Measurements from ENCODE around the gene MIA3.

MIA3 gene

DNA sequence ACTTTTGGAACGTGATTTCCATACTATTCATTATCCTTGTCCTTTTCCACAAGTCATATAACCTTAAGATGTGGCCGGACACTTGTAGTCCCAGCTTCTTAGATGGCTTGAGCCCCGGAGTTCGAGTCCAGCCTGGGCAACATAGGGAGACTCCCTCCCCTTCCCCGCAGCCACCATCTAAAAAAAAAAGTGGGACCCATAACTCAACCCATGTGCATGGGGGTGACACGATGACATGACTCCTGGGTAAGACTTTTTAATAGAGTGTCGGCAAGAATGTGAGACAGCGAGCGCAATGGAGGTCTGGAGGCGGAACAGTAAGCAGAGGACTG lies 25.7 kb downstream of the MIA3 start:
- no peaks in the 10 kb centered on the region for H3F3A ChIP-seq (ENCODE audit: insufficient read depth, low read length)
- peaks cover 10% of the 10 kb centered on the region; the same call in 1 of the 2 replicates for H3K4me1 ChIP-seq (ENCODE audit: low read length)
- peak overlapping the region; percentile 82 for H3K4me2 ChIP-seq (ENCODE audit: low read depth, low read length)
- H3K9me3 ChIP-seq (replicated peaks; ENCODE audit: insufficient read depth, low read length), result no peaks in the 10 kb centered on the region
- no peaks in the 10 kb centered on the region; the same call in 1 of the 2 replicates for H3K36me3 ChIP-seq (replicated peaks; ENCODE audit: insufficient read depth, low read length)
- H3K9ac ChIP-seq (ENCODE audit: low read length), result peak overlapping the region; percentile 85
- H3K79me2 ChIP-seq (ENCODE audit: low read length), result peaks cover 19% of the 10 kb centered on the region
- peak overlapping the region; percentile 84 for H3K4me3 ChIP-seq (ENCODE audit: low read length)
- peak overlapping the region; percentile 80 for H3K27ac ChIP-seq (ENCODE audit: low read length)
- no peaks in the 10 kb centered on the region for H3K27me3 ChIP-seq (replicated peaks; ENCODE audit: insufficient read depth, low read length)
- H4K20me1 ChIP-seq (ENCODE audit: insufficient read depth, low read length), result no peaks in the 10 kb centered on the region
- peak; percentile 54 for DNase-seq
- TF ChIP-seq EZH2 (optimal IDR thresholded peaks at IDR 0.05; ENCODE audit: low read depth, low read length) (no peak), EZH2phosphoT487 (IDR thresholded peaks at IDR 0.05; ENCODE audit: low read length) (no peak)
- TF ChIP-seq, protein P1, sequence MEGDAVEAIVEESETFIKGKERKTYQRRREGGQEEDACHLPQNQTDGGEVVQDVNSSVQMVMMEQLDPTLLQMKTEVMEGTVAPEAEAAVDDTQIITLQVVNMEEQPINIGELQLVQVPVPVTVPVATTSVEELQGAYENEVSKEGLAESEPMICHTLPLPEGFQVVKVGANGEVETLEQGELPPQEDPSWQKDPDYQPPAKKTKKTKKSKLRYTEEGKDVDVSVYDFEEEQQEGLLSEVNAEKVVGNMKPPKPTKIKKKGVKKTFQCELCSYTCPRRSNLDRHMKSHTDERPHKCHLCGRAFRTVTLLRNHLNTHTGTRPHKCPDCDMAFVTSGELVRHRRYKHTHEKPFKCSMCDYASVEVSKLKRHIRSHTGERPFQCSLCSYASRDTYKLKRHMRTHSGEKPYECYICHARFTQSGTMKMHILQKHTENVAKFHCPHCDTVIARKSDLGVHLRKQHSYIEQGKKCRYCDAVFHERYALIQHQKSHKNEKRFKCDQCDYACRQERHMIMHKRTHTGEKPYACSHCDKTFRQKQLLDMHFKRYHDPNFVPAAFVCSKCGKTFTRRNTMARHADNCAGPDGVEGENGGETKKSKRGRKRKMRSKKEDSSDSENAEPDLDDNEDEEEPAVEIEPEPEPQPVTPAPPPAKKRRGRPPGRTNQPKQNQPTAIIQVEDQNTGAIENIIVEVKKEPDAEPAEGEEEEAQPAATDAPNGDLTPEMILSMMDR (IDR thresholded peaks at IDR 0.05; ENCODE audit: low read length), result no peak
- H3K9me2 ChIP-seq (replicated peaks; ENCODE audit: insufficient read depth, low read length), result no peaks in the 10 kb centered on the region
- H2AFZ ChIP-seq (ENCODE audit: low read length), result peak overlapping the region; percentile 77

DNA sequence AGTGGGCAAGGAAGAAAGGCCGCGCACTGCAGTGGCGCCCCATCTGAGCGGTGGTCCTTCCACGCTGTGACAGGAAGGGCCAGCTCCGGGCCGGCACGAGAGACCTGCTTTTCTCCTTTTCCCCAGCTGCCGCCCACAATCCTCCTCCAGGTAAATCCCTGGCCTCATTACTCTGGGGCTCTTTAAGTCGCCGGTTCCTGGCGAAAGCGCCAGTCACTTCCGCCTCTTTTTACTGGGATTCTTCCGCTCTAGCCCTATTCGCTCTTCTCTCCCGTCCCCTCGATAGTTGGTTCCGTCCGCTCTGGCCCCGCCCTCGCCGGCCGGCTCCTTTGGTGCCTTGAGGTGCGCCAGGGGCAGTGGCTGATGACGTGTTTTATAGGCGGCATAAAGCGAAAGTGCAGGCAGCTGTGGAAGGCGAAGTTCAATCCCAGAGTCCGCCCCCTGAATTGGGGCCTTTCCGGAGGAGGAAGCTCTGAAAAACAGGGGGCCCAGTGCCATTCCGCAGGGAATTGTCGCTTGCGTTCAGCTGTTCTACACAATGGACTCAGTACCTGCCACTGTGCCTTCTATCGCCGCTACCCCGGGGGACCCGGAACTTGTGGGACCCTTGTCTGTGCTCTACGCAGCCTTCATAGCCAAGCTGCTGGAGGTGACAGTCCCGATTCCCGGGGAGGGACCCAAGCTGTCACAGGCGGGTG lies 26.2 kb downstream of the MIA3 start:
- Histone ChIP-seq H3K9me2 (replicated peaks; ENCODE audit: insufficient read depth, low read length) (no peaks in the 10 kb centered on the region), H3K4me3 (ENCODE audit: low read length) (peak overlapping the region; percentile 84), H3F3A (ENCODE audit: insufficient read depth, low read length) (no peaks in the 10 kb centered on the region), H3K36me3 (replicated peaks; ENCODE audit: insufficient read depth, low read length) (no peaks in the 10 kb centered on the region; the same call in 1 of the 2 replicates), H3K27ac (ENCODE audit: low read length) (peak overlapping the region; percentile 80), H4K20me1 (ENCODE audit: insufficient read depth, low read length) (no peaks in the 10 kb centered on the region), H3K27me3 (replicated peaks; ENCODE audit: insufficient read depth, low read length) (no peaks in the 10 kb centered on the region), H3K9me3 (replicated peaks; ENCODE audit: insufficient read depth, low read length) (no peaks in the 10 kb centered on the region), H3K4me2 (ENCODE audit: low read depth, low read length) (peak overlapping the region; percentile 82), H3K4me1 (ENCODE audit: low read length) (peaks cover 10% of the 10 kb centered on the region; the same call in 1 of the 2 replicates), H3K9ac (ENCODE audit: low read length) (peak overlapping the region; percentile 85), H3K79me2 (ENCODE audit: low read length) (peaks cover 19% of the 10 kb centered on the region), H2AFZ (ENCODE audit: low read length) (peak overlapping the region; percentile 77)
- TF ChIP-seq EZH2phosphoT487 (IDR thresholded peaks at IDR 0.05; ENCODE audit: low read length) (no peak), EZH2 (optimal IDR thresholded peaks at IDR 0.05; ENCODE audit: low read depth, low read length) (no peak)
- DNase-seq, result peak; percentile 100

DNA sequence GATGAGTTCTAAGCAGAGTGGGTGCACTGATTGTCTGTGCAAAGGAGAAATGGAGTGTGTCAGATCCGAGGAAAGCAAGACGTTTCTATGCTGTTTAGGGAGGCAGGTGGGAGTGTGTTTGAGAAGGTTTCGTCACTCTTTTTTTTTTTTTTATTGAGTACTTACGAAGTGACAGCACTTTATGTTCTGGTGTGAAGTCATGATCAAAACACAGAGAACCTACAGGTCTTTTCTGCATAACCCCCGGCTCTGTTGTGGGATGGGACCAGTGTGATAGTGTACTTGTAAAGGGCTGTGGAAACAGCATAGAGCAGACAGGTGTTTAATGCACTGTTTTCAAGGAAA lies 26.7 kb downstream of the MIA3 start:
- Histone ChIP-seq H3K9me2 (replicated peaks; ENCODE audit: insufficient read depth, low read length) (no peaks in the 10 kb centered on the region), H3K4me1 (ENCODE audit: low read length) (peaks cover 10% of the 10 kb centered on the region; the same call in 1 of the 2 replicates), H4K20me1 (ENCODE audit: insufficient read depth, low read length) (no peaks in the 10 kb centered on the region), H3K9me3 (replicated peaks; ENCODE audit: insufficient read depth, low read length) (no peaks in the 10 kb centered on the region), H3K79me2 (ENCODE audit: low read length) (peaks cover 19% of the 10 kb centered on the region), H3K27ac (ENCODE audit: low read length) (peak overlapping the region; percentile 80; the same call in 1 of the 2 replicates), H3K4me3 (ENCODE audit: low read length) (peak overlapping the region; percentile 84), H3K27me3 (replicated peaks; ENCODE audit: insufficient read depth, low read length) (no peaks in the 10 kb centered on the region), H2AFZ (ENCODE audit: low read length) (peak overlapping the region; percentile 68), H3K4me2 (ENCODE audit: low read depth, low read length) (peak overlapping the region; percentile 75), H3K36me3 (replicated peaks; ENCODE audit: insufficient read depth, low read length) (no peaks in the 10 kb centered on the region; the same call in 1 of the 2 replicates), H3F3A (ENCODE audit: insufficient read depth, low read length) (no peaks in the 10 kb centered on the region), H3K9ac (ENCODE audit: low read length) (peak overlapping the region; percentile 85)
- DNase-seq, result no peak
- TF ChIP-seq, protein P1 (IDR thresholded peaks at IDR 0.05; ENCODE audit: low read length), result no peak
- no peak for TF ChIP-seq EZH2phosphoT487 (IDR thresholded peaks at IDR 0.05; ENCODE audit: low read length)
- TF ChIP-seq EZH2 (optimal IDR thresholded peaks at IDR 0.05; ENCODE audit: low read depth, low read length), result no peak

DNA sequence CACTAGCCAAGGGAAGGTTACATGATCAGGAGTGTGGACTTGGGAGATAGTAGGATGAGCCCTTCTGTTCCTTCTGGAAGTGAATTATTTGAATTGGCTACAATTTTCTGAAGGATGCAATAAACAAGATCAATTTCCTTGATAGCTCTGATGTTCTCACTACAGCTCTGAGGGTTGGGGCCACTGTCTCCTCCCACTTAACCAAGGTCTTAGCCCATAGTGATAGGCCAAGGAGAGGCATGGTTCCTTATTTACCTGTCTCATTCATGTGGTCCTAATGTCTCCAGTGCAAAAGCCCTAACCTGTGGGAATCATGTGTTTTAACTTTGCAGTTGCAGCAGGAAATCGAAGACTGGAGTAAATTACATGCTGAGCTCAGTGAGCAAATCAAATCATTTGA lies 34.8 kb downstream of the MIA3 start:
- no peaks in the 10 kb centered on the region for H3K9me2 ChIP-seq (replicated peaks; ENCODE audit: insufficient read depth, low read length)
- no peaks in the 10 kb centered on the region for H3K9me3 ChIP-seq (replicated peaks; ENCODE audit: insufficient read depth, low read length)
- no peak overlapping the region for H3K4me3 ChIP-seq (ENCODE audit: low read length)
- H3K27me3 ChIP-seq (replicated peaks; ENCODE audit: insufficient read depth, low read length), result no peaks in the 10 kb centered on the region
- H3K9ac ChIP-seq (ENCODE audit: low read length), result no peak overlapping the region
- no peak overlapping the region for H3K27ac ChIP-seq (ENCODE audit: low read length)
- no peak for DNase-seq
- H3K4me2 ChIP-seq (ENCODE audit: low read depth, low read length), result no peak overlapping the region
- H3K36me3 ChIP-seq (replicated peaks; ENCODE audit: insufficient read depth, low read length), result peaks cover 27% of the 10 kb centered on the region
- H3F3A ChIP-seq (ENCODE audit: insufficient read depth, low read length), result peaks cover 13% of the 10 kb centered on the region
- no peak overlapping the region for H2AFZ ChIP-seq (ENCODE audit: low read length)
- peaks cover 29% of the 10 kb centered on the region for H3K4me1 ChIP-seq (ENCODE audit: low read length)
- H4K20me1 ChIP-seq (ENCODE audit: insufficient read depth, low read length), result 0 out of 2 replicates have a peak, but pooled peaks cover 12% of the 10 kb centered on the region
- H3K79me2 ChIP-seq (ENCODE audit: low read length), result peaks cover 6% of the 10 kb centered on the region; the same call in 1 of the 2 replicates
- TF ChIP-seq EZH2phosphoT487 (IDR thresholded peaks at IDR 0.05; ENCODE audit: low read length), result no peak
- no peak for TF ChIP-seq EZH2 (optimal IDR thresholded peaks at IDR 0.05; ENCODE audit: low read depth, low read length)

Data from MM.1S (cell line).